GM21381 (cell line): ENCODE data around the gene AHCTF1.

Source experiments
- ATAC-seq: cut with Tn5 transposase; IDR thresholded peaks from one replicate; pipeline ENCODE4 v1.9.1; 2021; ENCODE audit warnings: mild to moderate bottlenecking, moderate library complexity; ENCODE audit not compliant: unreplicated experiment

AHCTF1 gene

GRCh38 chr1:246931549-246932365 is at the start of gene AHCTF1:
Gene AHCTF1 (minus strand): TSS chr1:246931948. CDS start chr1:246918370, 13,578 bp downstream.
- peak; percentile 89 for ATAC-seq

GRCh38 chr1:246978785-246979184 is 47.0 kb upstream of the AHCTF1 start:
- ATAC-seq: no peak

GRCh38 chr1:246978281-246978680 is 46.5 kb upstream of the AHCTF1 start:
- ATAC-seq: no peak

- no peak for ATAC-seq
These were observed 40.2 kb upstream of the AHCTF1 start for GRCh38 chr1:246971969-246972368.

GRCh38 chr1:246971090-246971721 is 39.5 kb upstream of the AHCTF1 start:
- no peak for ATAC-seq

- ATAC-seq: no peak
These were observed 37.9 kb upstream of the AHCTF1 start for GRCh38 chr1:246969621-246970020.

GRCh38 chr1:246966502-246966901 is 34.8 kb upstream of the AHCTF1 start:
- no peak for ATAC-seq

GRCh38 chr1:246959944-246960693 is 28.4 kb upstream of the AHCTF1 start:
- ATAC-seq: no peak

- ATAC-seq: no peak
These were observed 22.4 kb upstream of the AHCTF1 start for GRCh38 chr1:246954126-246954525.

GRCh38 chr1:246951413-246951812 is 19.7 kb upstream of the AHCTF1 start:
- ATAC-seq: no peak

GRCh38 chr1:246949956-246950355 is 18.2 kb upstream of the AHCTF1 start:
- no peak for ATAC-seq

GRCh38 chr1:246947255-246947654 is 15.5 kb upstream of the AHCTF1 start:
- ATAC-seq: no peak

GRCh38 chr1:246946366-246946765 is 14.6 kb upstream of the AHCTF1 start:
- no peak for ATAC-seq

- no peak for ATAC-seq
These were observed 3.0 kb upstream of the AHCTF1 start for GRCh38 chr1:246934765-246935164.

- no peak for ATAC-seq
These were observed 2.1 kb upstream of the AHCTF1 start for GRCh38 chr1:246933893-246934292.

GRCh38 chr1:246932366-246932700 is 585 bp upstream of the AHCTF1 start:
- ATAC-seq: no peak

- ATAC-seq: peak; percentile 25
These were observed 759 bp downstream of the AHCTF1 start for GRCh38 chr1:246930830-246931548.

GRCh38 chr1:246925997-246926626 is 5.6 kb downstream of the AHCTF1 start:
- no peak for ATAC-seq

- ATAC-seq: no peak
These were observed 7.8 kb downstream of the AHCTF1 start for GRCh38 chr1:246923900-246924299.

- no peak for ATAC-seq
These were observed 8.3 kb downstream of the AHCTF1 start for GRCh38 chr1:246923482-246923881.

- no peak for ATAC-seq
These were observed 10.3 kb downstream of the AHCTF1 start for GRCh38 chr1:246921481-246921880.
